Measurements from ENCODE around the gene ZNF407.

Gene ZNF407

GRCh38 chr18:75076286-75076685, 478.6 kb downstream of the ZNF407 start:
- ATAC-seq, result no peak
- TF ChIP-seq ZNF565 (CRISPR knock-in tag; conservative IDR thresholded peaks at IDR 0.05; ENCODE audit: low read depth) (no peak), TSHZ2 (CRISPR knock-in tag; IDR thresholded peaks at IDR 0.05) (no peak), TOX (CRISPR knock-in tag; IDR thresholded peaks at IDR 0.05; ENCODE audit: borderline replicate concordance) (no peak), OSR1 (CRISPR knock-in tag; IDR thresholded peaks at IDR 0.05) (no peak), BACH2 (CRISPR knock-in tag; IDR thresholded peaks at IDR 0.05; ENCODE audit: borderline replicate concordance) (no peak), CSRNP3 (CRISPR knock-in tag; IDR thresholded peaks at IDR 0.05) (no peak), ZC3H10 (CRISPR knock-in tag; IDR thresholded peaks at IDR 0.05) (no peak), GLIS3 (CRISPR knock-in tag; IDR thresholded peaks at IDR 0.05) (no peak), CSDC2 (CRISPR knock-in tag; IDR thresholded peaks at IDR 0.05) (no peak), SNAI2 (CRISPR knock-in tag; IDR thresholded peaks at IDR 0.05) (no peak), ZFP3 (CRISPR knock-in tag; IDR thresholded peaks at IDR 0.05) (no peak), ZNF8 (CRISPR knock-in tag; IDR thresholded peaks at IDR 0.05) (no peak)

- no peak for TF ChIP-seq POU6F1 (CRISPR knock-in tag; IDR thresholded peaks at IDR 0.05; ENCODE audit: borderline replicate concordance, low read depth)
- TF ChIP-seq GLIS3 (CRISPR knock-in tag; IDR thresholded peaks at IDR 0.05), result no peak
- TF ChIP-seq PPARA (CRISPR knock-in tag; IDR thresholded peaks at IDR 0.05; ENCODE audit: borderline replicate concordance), result no peak
- no peak for TF ChIP-seq ZC3H10 (CRISPR knock-in tag; IDR thresholded peaks at IDR 0.05)
- TF ChIP-seq PATZ1 (CRISPR knock-in tag; IDR thresholded peaks at IDR 0.05; ENCODE audit: borderline replicate concordance), result no peak
- no peak for TF ChIP-seq ISL1 (CRISPR knock-in tag; IDR thresholded peaks at IDR 0.05)
- no peak for TF ChIP-seq TSHZ2 (CRISPR knock-in tag; IDR thresholded peaks at IDR 0.05)
- TF ChIP-seq RARB (CRISPR knock-in tag; IDR thresholded peaks at IDR 0.05), result no peak
- no peak for TF ChIP-seq CREB5 (CRISPR knock-in tag; IDR thresholded peaks at IDR 0.05; ENCODE audit: low read depth)
- TF ChIP-seq ARNTL (CRISPR knock-in tag; IDR thresholded peaks at IDR 0.05; ENCODE audit: borderline replicate concordance, low read depth), result no peak
- TF ChIP-seq TOX (CRISPR knock-in tag; IDR thresholded peaks at IDR 0.05; ENCODE audit: borderline replicate concordance), result no peak
- ATAC-seq, result no peak
Measured at GRCh38 chr18:75081486-75081885, 483.8 kb downstream of the ZNF407 start.
